Left cardiac atrium (tissue), 4 donors: ENCODE results near the gene PLCD1. TPM values are rescaled to one million over a fixed set of nuclear protein-coding genes. Genes with fewer than 3 reads are reported as not detected.
"Not testable (repeated sequence)": the region's sequence is repeated elsewhere in the genome, so short reads cannot be mapped to it uniquely, and the experiment has no call there.

Experiments used
- ATAC-seq, 2 donors: fragments of 200-7000 bp; cut with Tn5 transposase; one replicate each; pipeline ENCODE4 v1.9.1; 2020; ENCODE audit warnings: mild to moderate bottlenecking in 2 of 2, moderate library complexity in 2 of 2
- DNase-seq: peaks from one replicate; pipeline ENCODE4 v3.0.0-alpha.2; 2020
- intact Hi-C, 2 donors: fragments of 100-400 bp; cut with DNase I; formaldehyde crosslinking; loops; one replicate each; pipeline versions ENCODE4 v1.14.1 to v1.15.1; 2022 to 2023
- total RNA-seq, 2 donors: library from RNA; stranded (reverse); fragmentation: NEBNext Ultra II Directional; extraction: Animal tissue kit (Norgen Biotek cat#: 25700); gene quantifications; one replicate each; pipeline ENCODE4 v1.2.1, GENCODE V29; 2021
- donor health status: DM: no; HTN: yes; CAD: no.
- donor health status: DM: no; HTN: yes; CAD: no; lungs with severe emphysema.
- donor health status: DM: yes; HTN: yes; CAD: no.
- donor health status: Dilated cardiomyopathy.

PLCD1 gene
- total RNA-seq, 2 donors from 2014 or later = 10.8 to 12.3 TPM

DNA sequence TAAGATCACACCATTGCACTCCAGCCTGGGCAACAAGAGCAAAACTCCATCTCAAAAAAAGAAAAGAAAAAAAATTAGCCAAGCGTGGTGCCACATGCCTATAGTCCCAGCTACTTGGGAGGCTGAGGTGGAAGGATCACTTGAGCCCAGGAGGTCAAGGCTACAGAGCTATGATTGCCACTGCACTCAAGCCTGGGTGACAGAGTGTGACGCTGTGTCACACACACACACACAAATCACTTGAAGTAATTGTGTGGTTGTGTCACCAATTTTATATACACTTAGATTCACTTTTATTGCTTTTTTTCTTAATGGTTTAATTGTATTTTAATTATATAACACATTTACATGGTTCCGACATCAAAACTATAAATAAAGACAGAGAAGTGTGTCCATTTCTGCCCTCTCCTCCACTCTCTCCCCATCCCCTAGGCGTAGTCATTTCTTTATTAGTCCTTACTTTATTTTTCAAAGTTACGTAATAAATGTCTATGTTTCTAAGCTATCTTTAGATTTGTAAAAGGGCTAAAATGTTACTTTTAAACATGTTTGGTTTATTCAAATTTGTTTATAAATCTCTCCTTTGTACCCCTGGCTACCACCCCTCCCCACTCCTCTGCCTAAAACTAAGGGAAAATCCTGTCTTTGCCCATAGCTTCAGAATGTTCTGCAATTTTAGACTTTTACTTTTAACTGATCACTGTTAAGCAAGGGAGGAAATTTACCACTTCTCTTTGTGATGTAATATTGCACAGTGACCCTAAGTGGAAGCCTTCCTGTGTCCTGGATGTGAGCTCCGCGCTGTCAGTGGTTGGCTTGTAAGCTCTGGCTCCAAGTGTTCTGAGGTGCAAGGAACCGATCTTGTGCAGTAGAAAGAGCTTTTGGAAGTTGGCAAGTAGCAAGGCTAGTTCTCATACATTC lies 49.6 kb downstream of the PLCD1 start:
- DNase-seq (no peak), ATAC-seq (peak in 1 of 2 donors; percentile 51)
- intact Hi-C loops = no loop called here

DNA sequence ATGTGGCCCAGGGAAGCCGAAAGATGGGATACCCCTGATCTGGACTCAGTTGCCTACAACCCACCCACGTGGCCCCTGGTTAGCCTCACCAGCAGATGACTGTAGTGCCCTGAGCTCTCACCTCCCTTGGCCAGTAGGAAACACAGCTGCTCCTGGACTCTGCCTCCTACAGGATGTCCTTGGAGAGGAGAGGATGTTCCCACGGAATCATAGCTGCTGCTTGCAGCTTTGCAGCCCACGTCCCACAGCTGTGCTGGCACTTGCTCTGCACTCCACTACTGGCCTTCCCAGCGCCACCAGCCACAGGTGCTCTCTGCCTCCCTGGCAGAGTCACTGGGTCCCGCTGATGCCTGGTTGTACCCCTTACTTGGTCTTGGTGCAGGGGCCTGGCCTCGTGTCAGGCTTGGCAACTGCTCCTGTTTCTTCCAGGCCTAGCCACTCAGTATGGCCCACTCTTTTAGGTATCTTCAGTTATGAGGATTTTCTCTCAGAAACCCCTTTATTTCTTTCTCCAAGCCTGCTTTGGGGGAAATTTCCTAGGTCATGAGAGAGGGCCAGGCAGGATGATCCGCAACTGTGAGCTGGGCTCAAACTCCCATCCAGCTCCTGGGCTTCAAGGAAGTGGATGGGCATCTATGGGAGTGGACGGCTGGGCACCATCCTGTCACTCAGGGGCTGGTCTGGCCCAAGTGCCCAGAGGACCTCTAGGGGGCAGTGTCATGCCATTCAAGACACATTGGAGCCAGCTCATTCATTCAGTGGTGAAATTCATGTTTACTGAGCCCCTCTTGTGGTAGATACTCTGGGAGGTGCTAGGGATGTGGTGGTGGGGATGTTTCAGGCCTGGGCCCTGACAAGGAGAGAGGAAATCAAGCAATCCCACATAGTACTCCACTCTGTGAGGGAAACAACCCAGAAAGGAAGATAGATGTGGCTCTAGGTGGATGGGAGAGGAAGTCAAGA lies 55.0 kb downstream of the PLCD1 start:
- peak; percentile 63 for DNase-seq
- ATAC-seq = peak; percentile 74 to 87
- intact Hi-C loops = no loop called here

DNA sequence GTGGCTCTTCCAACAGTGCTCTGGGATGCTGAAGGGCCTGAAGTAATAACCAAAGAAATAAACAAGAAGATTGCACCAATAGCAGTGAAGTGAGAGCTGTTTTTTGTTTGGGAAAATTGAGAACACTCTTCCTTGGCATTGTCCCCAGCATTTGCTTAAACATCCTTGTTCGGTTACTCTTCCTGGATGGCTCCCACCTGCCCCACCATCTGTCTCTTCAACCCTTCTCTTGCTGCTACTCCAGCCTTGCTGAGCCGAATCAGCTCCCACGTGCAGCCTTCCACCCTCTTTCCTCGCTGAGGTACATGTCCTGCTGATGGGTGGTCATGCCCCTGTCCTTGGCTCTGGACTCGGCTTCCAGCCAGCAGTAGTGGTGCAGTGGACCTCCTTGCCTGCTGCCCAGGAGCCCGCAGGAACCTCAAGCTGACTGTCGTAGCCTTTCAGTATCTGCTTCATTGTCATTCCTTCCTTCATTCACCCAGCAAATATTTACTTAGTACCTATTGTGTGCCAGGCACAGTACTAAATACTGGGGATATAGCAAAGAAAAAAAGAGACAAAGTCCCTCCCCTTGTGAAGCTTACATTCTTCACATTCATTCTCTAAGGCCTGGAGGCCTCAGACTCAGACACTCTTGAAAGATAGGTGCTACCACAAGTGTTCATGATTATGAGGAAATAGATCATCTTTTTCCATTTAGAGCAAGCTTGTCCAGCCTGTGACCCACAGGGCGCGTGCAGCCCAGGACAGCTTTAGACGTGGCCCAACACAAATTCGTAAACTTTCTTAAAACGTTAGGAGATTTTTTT lies 56.0 kb downstream of the PLCD1 start:
- intact Hi-C loops = no loop called here
- DNase-seq (no peak), ATAC-seq (no peak)

DNA sequence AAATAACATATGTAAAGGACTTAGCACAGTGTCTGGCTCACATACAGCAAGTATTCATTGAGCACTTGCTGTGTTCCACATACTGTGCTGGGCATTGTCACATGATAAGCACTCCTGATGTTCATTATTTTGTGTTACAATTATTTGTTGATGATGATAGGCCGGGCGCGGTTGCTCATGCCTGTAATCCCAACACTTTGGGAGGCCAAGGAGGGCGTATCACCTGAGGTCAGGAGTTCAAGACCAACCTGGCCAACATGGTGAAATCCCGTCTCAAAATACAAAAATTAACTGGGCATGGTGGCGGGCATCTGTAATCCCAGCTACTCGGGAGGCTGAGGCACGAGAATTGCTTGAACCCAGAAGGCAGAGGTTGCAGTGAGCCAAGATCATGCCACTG lies 57.4 kb downstream of the PLCD1 start:
- intact Hi-C loops, ATAC-seq, DNase-seq: not testable (repeated sequence)

DNA sequence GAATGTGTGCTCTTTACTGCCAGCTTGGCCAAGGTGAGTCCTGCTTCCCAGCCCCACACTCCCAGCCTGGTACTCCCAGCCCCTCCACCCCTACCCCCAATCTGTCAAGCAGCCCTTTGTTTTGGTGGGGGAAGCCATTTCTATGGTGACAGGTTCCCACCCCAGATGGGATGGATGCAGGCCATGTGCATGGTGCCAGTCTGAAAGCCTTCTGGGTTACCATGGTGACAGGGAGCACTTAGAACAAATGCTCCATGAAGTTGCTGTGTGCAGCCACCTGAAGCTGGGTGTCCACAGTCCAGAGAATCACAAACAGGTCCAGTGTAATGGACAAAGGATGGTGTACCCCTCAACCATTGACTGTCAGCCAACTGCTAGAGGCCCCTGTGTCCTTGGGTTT lies 58.0 kb downstream of the PLCD1 start:
- ATAC-seq (no peak), DNase-seq (no peak)
- intact Hi-C loops = no loop called here

DNA sequence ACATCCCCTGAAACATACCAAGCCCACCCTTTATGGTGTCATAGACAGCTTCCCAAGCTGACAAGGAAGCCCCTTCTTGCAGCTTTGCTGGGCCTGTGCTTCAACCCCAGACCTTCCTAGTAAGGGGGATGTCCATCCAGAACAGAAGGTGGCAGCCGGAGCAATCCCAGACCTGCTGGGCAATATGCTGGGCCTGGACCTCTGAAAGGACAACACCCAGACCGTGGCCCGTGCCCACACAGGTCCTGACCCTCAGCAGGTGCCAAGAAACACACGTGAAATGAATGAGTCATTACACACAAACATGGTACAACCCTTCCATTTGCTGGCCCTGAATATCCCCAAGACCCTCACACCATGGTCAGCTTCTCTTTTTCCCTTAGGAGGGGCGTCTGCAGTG lies 58.6 kb downstream of the PLCD1 start:
- DNase-seq = no peak
- no peak for ATAC-seq
- intact Hi-C loops = no loop called here

DNA sequence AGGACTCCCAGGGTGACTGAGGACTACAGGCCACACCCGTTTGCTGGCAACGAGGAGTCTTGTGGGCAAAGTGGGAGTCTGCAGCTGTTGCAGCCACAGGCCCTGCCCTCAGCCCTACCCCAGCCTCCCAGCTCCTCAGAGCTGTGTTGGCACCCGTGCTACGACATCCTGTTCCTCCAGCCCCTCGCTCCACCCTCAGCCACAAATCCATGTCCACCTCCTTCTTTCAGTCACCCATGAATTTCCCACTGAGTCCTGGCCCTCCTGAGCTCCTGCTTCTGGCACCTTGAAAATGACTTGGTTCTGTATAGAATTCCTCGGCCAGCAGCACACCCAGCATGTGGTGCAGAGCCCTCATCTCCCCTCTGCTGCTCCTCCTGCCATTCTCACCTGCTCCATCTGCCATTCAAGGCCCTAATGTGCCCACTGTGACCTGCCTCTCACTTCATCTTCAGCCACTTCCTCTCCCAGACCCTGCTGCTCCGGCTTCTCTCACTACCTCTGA lies 59.8 kb downstream of the PLCD1 start:
- DNase-seq = no peak
- intact Hi-C loops = no loop called here
- ATAC-seq = peak; percentile 7 to 19

DNA sequence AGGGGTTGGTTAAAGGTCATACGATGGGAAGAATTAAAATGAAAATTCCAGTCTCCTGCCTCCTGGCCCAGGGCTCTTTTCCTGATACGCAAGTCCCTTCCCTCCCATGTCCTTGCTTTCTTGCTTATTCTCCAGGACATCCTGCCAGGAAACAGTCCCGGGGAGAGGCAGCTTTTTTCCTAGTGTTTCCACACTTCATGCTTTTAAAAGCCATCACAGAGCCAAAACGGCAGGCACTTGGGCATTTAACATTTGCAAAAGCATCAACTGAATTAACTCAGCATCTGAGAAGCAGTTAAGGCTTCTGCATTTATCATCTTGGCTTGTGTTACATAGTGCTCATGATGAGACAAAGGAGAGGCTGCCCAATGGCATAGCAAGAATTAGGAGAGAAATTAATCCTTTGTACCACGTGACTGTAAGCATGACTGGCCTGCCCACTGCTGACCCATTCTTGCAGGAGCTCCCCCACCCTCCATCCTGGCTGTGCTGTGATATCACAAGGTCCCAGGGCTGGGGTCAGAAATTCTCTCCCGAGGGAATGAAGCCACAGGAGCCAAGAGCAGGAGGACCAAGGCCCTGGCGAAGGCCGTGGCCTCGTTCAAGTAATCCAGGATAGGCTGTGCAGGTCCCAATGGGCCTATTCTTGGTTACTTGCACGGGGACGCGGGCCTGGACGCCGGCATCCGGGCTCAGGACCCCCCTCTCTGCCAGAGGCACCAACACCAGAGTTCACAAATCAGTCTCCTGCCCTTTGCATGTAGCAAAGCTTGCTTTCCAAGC lies 60.4 kb downstream of the PLCD1 start:
- DNase-seq = no peak
- intact Hi-C loops = no loop called here
- ATAC-seq = peak; percentile 11 to 55

DNA sequence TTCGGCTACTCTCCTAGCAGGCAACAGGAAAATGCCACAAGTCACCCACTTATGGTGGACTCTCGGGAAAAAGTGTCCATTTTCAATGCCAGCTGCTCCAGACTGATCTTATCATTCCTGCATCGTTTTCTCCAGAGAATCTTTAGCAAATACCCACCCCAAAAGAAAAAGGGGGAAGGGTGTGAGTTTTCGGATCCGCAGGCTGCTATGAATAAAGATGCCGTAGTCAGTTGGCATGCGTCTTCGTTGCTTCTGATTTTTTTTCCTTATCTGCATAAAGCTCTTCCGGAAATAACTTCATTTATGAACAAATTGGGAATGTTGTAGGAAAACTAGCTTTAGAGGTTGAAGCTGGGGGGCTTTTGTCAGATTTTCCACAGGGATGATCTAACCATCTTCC lies 61.2 kb downstream of the PLCD1 start:
- no peak for DNase-seq
- intact Hi-C loops = no loop called here
- ATAC-seq = no peak

DNA sequence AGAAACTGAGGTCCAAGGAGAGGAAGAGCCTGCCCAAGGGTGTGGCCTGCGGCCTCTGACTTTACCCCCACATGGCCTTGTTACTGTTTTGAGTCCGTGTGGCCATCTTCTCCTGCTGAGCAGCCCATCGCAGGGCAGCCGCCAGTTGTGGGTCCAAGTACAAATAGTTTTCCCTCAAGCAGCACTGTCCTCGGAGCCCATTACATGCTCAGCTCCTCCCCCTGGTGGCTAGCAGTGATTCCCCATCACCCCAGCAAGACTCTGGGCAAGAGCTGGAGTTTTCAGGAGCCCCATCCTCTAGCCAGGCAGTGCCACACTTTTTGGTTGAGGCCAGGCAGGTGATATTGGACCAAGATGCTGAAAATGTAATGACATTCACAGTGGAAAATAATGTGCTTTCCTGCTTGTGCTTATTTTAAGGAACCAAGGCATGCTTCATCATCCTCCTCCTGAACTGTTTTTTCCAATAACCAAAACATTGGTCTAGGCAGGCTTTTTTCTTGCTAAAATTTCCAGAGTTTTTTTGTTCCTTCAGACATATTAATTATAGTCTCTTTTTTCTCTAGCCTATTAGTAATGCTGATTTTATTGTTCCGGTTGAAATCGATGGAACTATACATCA lies 62.1 kb downstream of the PLCD1 start:
- peak; percentile 75 for DNase-seq
- peak; percentile 74 to 84 for ATAC-seq
- intact Hi-C loops = loop anchor here (2.0 kb wide), 1 partner anchor 113 kb away; no protein-coding TSS in a partner anchor

DNA sequence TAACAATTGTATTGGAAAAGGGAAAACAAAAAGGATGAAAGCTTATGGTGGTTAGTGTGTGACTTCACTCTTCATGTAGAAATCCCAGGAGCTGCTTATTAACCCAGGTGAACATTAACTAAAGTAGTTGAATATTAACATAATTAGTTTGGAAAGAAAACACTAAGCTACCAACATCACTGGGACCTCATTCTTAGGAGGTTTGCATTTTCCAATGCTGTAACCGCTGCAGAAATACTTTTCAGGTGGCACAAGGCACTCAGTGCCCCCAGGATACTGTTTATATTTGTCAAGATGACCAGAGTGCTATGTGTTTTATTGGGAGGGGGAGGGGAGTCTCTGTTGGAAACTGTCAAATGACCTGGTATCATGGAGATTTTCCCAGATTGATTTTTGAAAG lies 64.7 kb downstream of the PLCD1 start:
- DNase-seq (no peak), ATAC-seq (no peak)
- intact Hi-C loops = no loop called here

DNA sequence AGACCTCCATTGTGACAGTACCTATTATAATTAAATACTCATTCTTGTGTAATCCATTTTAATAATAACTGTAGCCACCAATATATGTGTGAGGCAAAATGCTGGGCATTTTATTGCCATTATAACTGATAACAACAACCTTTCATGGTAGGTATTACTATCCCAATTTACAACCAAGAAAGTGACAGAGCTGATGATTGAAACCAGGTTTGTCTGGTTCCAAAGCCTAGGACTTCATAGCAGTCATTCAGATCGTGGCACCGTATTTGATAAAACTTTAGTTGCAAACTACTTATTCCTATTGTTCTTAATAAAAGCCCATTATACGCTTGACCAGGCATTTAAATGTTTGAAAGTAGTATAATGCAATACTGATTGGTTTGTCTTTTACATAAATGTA lies 65.3 kb downstream of the PLCD1 start:
- intact Hi-C loops = no loop called here
- ATAC-seq = no peak

DNA sequence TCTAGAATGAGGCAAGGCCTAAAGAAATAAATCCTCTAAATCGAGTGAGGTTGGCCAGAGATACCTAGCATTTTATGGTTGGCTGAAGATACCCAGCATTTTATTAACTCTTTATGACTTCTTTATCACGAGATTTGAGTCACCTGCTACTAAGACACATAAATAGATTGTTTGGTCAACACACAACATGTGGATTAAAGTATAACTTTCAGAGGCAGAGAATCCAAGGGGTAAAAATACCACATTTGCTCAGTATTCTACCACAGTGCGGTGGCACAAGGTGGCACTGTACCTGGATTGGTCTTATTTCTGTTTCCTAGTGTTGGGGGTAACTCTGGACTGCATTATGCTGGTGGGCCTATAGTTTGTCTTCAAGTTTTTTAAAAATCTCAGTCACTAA lies 65.8 kb downstream of the PLCD1 start:
- ATAC-seq (no peak), DNase-seq (no peak)
- intact Hi-C loops = no loop called here

More for the DNA sequence above, 65.3 kb downstream of the PLCD1 start:
- DNase-seq = no peak

DNA sequence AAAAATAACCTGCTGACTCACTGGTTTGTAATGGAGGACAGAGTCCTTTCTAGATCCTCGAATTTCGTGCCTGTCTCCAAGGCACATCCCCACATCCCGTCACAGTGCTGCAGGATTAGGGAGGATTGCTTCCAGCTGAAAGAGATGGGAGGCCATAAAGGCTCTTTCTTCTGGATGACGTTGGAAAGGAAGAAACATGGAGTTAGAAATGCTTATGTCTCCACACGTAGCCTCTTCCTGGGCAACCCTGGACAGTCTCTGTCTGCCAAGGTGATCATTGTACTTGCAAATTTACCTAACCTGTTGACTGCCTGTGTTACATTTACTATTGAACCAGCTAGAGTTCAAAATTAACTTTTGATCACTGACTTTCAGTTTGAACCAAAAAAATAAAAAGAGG lies 66.4 kb downstream of the PLCD1 start:
- intact Hi-C loops = no loop called here
- no peak for ATAC-seq
- DNase-seq = no peak

DNA sequence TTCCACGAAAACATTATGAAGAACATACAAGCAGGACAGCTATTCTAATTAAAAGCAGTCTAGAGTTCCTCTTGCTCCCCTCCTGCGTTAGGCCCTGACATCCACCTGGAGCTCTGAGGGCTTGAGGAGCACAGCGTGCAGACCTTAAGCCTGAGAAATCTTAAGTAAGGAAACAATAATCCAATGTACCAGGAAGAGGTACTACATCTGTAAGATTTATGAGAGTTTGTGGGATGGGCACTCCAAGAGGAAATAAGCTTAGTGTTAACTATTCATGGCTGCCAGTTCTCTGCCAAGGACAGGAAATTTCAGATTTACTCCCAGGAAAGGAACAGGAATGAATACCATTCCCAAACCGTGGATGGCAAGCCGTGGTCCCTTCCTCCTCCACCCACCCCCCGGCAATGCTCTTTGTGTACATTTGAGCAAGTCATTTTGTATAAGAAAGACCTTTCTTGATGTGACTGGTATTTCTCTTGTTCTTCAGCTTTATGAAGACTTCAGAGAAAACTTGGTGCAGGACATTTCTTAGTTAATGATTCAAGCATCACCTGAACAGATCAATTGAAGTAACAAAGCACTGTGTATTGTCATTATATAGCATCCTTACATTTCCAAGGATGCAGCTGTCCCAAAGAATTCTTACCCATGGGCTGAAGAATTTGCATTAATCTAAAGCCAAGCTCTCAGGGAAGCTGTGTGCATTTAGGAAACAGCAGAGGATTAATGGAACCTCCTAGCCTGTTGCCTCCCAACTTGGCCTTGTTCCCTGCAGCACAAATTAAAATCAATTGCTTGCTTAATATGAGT lies 67.6 kb downstream of the PLCD1 start:
- no peak for ATAC-seq
- intact Hi-C loops = no loop called here
- no peak for DNase-seq

DNA sequence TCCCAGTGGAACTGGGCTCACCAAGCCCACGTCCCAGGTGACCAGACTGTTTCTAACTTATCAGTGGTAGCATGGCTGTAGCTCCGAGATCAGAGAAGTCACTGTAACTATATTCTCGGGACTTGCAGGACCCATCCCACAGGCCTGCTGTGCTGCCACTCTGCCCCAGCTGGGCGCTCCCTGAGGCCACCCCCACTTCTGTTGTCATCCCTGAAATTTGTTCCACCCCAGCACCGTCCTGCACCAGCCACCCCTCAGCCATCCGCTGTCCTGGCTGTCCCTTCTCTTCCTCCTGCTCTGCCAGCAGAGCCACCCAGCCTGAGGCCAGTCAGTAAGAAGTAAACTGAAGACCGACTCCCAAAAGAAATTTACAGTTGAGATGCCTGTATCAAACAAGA lies 71.9 kb downstream of the PLCD1 start:
- intact Hi-C loops = no loop called here
- DNase-seq (no peak), ATAC-seq (peak; percentile 29 to 46)
